Measurements from ENCODE around the gene NEU2.

GRCh38 chr2:233047667-233048066 lies 15.2 kb downstream of the NEU2 start:
- TF ChIP-seq CTCF (IDR thresholded peaks at IDR 0.05) (no peak), POLR2A (IDR thresholded peaks at IDR 0.05) (no peak)
